HL-60/S4 (cell line): Measurements from ENCODE around the gene COL23A1.

Source experiments
- in situ Hi-C: fragments of 300-500 bp; cut with MboI; formaldehyde crosslinking; loops from 2 replicates; pipeline ENCODE4 v1.14.3; 2022; ENCODE audit warnings: low sequenced_read_pairs

Gene COL23A1

DNA sequence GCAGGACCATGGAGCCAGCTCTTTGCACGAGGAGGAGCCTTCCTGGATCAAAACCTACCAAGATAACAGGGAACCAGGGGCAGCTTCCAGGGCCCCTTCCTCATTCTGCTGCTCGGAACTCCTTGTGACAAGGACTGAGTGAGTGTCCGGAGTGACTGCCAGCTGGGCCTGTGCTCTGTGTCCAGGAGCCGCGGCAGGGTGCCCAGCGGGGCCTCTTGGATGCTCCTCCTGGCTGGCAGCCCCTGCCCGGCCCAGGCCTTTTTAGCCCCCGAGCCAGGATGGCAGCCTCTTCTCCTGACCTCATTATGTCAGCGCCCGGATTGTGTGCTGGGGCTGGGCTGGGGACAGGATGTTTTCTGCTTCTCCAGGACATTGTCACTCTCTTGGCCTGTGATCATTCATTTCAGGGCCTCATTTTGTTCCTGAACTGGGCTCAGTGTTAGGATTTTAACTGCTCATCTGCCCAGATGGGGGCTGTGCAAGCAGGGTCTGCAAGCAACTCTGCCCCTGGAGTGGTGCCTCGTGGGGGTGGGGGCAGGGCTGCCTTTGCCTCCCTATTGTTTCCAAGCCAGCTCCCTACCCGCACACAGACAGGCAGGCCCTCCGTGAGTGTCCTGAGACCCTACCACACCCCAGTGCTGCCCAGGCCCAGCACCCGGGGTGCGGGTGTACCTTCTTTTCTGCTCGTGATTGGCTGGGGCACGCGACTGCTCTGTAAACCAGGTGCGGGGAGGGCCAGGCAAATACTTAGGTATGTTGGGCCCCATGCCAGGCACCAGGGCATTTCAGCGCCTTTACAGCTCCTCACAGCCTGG is 161.6 kb downstream of the COL23A1 start:
- in situ Hi-C loops: no loop called here

DNA sequence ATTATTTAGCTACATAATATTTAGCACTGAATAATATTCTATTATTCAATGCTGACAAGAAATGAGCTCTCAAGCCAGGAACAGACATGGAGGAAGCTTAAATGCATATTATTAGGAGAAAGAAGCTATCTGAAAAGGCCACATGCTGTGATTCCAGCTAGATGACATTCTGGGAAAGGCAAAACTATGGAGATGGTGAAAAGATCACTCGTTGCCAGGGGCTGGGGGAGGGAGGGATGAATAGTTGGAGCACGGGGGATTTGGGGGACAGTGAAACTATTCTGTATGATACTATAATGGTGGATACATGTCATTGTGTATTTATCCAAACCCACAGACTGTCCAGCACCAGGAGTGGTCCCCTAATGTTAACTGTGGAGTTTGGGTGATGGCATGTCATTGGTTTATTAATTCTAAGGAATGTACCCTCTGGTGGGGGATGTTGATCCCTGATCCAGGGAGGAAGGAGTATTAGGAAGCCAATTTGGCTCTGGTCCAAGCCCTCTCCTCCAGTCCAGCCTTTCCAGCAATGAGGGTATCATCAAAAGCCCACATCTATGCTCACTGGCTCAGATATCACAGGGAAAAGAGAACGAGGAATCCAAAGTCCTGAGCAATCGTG is 162.5 kb downstream of the COL23A1 start:
- in situ Hi-C loops: no loop called here

DNA sequence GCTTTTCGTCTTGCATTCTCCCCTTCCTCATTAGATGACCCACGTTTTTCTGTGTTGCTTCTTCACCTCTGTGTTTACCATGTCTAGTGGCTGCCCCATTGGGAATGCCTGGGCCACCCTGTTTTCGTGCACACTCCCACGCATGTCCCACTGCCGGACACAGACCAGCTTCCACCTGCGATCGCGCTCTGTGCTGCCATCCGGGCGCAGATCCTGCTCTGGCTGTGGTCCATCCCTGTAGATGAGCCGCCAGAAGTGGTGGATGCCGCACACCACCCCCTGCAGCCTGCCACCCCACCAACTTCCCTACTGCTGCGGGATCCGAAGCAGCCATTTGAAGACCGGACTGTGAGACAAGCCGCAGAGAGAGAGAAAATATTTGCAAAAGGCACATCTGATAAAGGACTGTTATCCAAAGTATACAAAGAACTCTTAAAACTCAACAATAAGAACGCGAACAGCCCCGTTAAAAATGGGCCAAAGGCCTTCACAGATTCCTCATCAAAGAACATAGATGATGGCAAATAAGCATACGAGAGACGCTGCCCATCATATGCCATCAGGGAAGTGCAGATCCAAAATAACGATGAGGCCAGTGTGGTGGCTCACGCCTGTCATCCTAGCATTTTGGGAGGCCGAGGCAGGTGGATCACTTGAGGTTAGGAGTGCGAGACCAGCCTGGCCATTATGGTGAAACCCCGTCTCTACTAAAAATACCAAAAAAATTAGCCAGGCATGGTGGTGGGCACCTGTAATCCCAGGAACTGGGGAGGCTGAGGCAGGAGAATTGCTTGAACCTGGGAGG is 163.7 kb downstream of the COL23A1 start:
- in situ Hi-C loops: no loop called here

DNA sequence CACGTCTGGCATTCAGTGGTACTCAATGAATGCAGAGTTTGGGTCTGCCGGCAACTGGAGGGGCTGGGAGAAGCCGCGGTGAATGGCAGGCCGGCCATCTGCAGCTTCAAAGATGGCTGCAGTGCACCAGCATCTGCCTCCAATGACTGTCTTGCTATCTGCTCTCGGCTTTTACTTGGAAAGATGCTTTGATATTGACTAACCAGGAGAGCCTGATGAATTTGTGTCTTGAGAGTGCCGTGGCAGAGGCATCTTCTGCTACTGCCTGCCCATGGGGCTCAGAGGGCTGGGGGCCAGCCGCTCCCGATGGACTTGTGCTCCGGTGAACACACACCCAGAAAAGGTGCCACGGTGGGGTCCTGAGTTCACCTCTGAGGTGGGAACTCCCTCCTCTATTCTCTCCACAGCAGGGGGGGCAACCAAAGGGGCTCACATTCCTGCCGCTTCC is 164.5 kb downstream of the COL23A1 start:
- in situ Hi-C loops: no loop called here

DNA sequence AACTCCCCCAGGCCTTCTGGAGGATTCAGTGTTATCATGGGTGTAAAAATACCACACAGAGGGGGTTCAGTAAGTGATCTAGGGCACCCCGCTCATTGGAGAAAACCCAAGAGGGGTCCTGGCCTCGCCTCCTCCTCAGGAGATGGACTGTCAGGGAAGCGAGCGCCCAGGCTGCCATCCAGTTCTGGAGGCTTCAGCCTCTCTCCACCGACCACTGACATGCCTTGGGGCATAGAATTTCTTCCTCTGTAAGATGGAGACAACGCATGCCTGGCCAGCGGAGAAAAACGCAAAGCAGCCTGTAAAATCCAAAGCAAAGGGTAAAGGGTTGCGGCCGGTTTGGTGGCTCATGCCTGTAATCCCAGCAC is 165.4 kb downstream of the COL23A1 start:
- in situ Hi-C loops: no loop called here

- in situ Hi-C loops: no loop called here
Measured at GRCh38 chr5:178423901-178424809, 166.0 kb downstream of the COL23A1 start.

GRCh38 chr5:178423431-178423830 is 166.8 kb downstream of the COL23A1 start:
- in situ Hi-C loops: no loop called here

DNA sequence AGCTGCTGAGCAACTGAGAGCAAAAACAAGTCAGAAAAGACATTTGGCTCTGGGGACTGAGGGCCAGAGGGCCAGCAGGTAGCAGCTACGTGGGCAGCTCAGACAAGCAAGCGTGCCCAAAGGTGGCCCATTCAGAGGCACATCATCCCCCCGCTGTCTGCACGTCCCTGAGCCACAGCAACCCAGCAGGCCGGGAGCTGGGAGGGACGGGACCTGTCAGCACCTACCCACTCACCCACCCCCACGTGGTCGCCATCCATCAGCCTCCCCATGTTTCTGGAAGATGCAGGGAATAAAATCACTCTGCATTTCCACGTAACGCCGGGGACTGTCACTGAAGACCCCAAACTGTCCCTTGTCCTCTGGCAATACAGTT is 167.8 kb downstream of the COL23A1 start:
- in situ Hi-C loops: no loop called here

GRCh38 chr5:178421699-178422399 is 168.3 kb downstream of the COL23A1 start:
- in situ Hi-C loops: no loop called here

DNA sequence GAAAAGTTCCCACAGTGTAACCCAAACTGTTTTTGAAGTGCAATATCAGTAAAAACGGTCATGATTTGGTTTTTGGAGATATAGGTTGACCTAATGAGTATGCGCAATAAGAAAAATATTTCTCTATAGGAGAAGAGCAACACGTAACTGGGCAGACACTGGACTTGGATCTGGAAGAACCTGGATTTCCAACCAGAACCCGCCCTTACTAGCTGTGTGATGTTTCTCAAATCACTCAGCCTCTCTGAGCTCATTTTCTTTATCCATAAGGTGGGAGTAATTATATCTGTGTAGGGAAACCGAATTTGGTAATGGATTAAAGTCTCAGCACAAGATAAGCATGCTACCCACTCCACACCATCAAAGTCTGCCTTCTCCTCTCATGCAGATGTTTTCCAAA is 169.1 kb downstream of the COL23A1 start:
- in situ Hi-C loops: no loop called here

GRCh38 chr5:178420354-178420781 is 169.8 kb downstream of the COL23A1 start:
- in situ Hi-C loops: no loop called here

GRCh38 chr5:178419651-178420050 is 170.5 kb downstream of the COL23A1 start:
- in situ Hi-C loops: no loop called here

- in situ Hi-C loops: no loop called here
Measured at GRCh38 chr5:178419196-178419595, 171.0 kb downstream of the COL23A1 start.

DNA sequence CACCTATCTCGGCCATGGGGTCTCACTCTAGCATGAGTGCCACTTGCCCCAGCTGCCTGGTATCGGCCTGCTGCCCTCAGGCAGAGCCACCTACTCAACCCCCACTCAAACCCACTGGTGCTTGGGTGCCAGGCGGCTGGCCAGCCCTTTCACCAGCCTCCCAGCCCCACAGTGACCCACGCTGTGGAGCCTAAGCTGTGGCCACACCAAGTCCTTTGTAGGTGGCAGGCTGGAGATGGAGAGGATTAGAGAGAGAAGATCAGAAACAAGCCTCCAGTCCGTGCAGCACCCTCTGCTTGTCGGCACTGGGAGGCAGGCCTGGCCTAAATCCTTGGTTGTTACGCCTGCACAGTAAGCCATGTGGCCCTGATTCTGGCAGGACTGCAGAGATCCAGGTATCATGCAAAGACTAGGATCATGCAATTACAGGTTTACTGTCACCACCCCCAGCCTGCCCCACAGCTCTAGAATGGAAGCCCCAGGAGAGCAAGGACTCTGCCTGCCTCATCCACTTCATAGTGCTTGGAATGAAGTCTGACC is 171.7 kb downstream of the COL23A1 start:
- in situ Hi-C loops: no loop called here

- in situ Hi-C loops: no loop called here
Measured at GRCh38 chr5:178418031-178418430, 172.2 kb downstream of the COL23A1 start.

DNA sequence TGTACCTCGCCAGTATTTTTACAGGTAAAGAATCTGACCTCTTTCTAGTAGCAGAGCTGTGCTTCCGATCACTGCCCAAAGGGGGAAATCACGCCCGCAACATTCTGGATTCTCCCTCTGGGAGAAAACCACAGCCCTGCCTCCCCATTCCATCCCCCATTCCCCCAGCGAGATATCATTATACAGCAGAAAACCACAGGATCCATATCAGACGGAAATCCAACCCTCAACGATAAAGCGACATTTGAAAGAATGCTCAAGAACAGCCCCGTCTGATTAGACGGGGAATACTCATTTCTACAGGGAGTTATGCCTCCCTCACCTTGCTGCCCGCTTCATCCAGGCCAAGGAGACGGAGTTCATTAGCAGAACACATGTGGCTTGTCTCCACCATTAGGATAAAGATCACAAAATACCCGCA is 172.8 kb downstream of the COL23A1 start:
- in situ Hi-C loops: no loop called here

DNA sequence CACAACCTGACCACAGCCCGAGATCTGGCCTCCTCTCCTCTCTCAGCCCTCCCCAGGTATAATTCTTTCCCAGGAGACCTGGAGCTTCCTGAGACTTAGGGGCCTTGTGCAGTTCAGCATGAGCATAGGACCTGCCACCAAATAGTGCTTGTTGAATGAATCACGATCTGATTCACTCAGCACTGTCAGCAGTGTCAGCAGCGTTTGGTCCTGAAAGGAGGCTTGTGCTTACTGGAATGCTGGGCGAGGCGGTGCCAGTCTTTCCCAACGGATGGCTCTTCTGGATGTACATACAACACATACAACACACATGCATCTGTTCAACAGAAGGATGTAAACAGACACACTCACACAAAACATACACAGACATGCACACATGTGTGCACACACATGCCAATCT is 173.3 kb downstream of the COL23A1 start:
- in situ Hi-C loops: no loop called here

DNA sequence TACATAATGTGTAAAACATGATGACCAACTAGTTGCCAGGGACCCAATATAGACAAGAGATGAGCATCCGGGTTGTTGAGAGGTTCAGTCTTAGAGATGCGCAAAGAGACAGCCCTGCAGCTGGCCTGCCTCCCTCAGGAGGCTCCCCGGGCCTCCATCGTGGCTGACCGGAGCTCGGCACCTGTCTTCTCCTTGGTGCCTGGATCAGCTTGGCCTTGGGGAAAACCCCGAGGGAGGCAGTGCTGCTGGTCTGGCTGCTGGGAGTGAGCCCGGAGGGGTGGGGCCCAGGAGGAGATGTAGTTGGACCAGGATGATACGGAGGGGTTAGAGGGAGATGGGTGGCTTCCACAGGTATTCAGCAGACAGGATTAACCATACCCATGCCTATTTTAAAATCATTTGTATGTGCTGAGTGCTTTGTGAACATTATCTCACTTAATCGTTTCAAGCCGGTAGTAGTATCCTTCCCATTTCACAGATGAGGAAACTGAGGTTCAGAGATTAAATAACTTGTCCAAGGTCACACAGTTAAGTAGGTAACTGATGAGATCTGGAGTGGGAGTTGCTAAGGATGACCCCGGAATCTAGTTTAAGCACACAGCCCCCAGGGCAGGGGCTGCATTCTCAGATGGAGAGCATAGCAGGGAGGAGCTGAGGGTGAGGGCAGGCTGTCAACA is 173.8 kb downstream of the COL23A1 start:
- in situ Hi-C loops: no loop called here

DNA sequence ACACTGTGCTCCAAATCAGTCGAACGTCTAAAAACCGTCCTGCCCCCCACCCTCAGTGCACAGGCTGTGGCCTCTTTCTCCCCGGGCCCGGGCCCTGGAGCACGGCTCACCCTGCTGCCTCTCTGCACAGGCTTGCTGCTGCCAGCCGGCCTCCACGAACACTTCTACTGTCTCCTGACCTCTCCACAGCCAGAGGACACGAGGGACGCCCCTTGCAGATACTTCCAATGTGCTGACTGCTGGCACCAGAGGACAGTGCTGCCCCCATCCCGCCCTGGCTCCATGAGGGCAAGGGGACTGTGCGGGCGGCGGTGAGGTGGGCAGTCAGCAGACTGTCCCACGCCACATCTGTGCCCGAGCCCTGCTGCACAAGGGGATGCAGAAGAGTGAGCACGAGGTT is 174.8 kb downstream of the COL23A1 start:
- in situ Hi-C loops: no loop called here
